DND-41 (cell line): ENCODE data around the gene PTPN21.

Experiments
- CTCF ChIP-seq: IDR thresholded peaks from 2 replicates; pipeline ENCODE4 v1.5.1; 2012; ENCODE audit warnings: borderline replicate concordance, low read length, moderate library complexity, mild to moderate bottlenecking; ENCODE audit not compliant: poor library complexity, severe bottlenecking; ENCODE audit errors: extremely low read depth
- EZH2 ChIP-seq: IDR thresholded peaks from 3 replicates; pipeline ENCODE4 v1.6.1; 2012; ENCODE audit warnings: borderline replicate concordance, low read depth, mild to moderate bottlenecking, moderate library complexity, low read length, inconsistent platforms; ENCODE audit not compliant: severe bottlenecking

- TF ChIP-seq EZH2 (no peak), CTCF (no peak)
Observed at GRCh38 chr14:88551094-88551870, 3.5 kb downstream of the PTPN21 start.
